ENCODE data around the gene NPAS3. TPM values are rescaled to one million over a fixed set of nuclear protein-coding genes. Genes with fewer than 3 reads are reported as not detected.

The NPAS3 gene
- polyA plus RNA-seq, 4 donors: 0.30 to 0.81 (median 0.62) TPM; not detected in 1

DNA sequence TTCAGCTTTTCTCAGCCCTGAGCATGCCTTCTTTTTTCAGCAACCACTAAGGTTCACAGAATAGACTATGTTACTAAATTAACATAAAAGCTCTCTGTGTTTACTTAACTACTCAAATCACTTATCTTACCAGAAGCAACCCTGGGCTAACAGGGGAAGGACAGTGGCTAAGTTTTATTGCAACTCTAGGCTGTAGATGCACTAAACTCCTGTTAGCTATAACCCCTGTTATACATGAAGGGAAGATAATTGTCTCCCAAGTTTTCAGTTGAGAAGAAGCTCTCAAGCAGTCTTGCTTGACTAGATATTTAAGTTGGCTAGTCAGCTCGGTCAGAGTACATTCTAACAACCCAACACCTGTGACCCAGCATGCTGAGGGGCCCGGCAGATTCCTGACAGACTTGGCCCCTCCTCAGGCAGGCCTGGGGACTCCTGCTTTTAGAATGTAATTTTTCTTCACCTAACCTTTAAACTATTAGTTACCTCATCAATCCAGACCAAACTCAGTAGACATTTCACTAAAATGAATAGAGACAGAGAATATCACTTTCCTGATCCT lies 547.7 kb downstream of the NPAS3 start:
- no peaks in the 10 kb centered on the region for H3K36me3 ChIP-seq (ENCODE audit: control insufficient read depth in 3 of 3, insufficient read depth in 2 of 3, low read depth in 1 of 3, low read length in 3 of 3)
- no peaks in the 10 kb centered on the region for H3K4me1 ChIP-seq (ENCODE audit: control insufficient read depth in 3 of 3, insufficient read depth in 2 of 3, low read depth in 1 of 3, low read length in 2 of 3)
- FAIRE-seq: no peak
- peaks cover 0 to 4% (median 0%) of the 10 kb centered on the region in 3 donors for H3K27me3 ChIP-seq (ENCODE audit: control insufficient read depth in 3 of 3, insufficient read depth in 3 of 3, low read length in 3 of 3)
- H3K4me3 ChIP-seq (ENCODE audit: low read depth in 1 of 3, low read length in 3 of 3): no peak overlapping the region
- no peak for DNase-seq
- 56 to 72% (median 71%) methylated on average over 2 of the region's 2 CpGs for WGBS, 3 donors
- H3K9me3 ChIP-seq (ENCODE audit: control insufficient read depth in 2 of 2, insufficient read depth in 1 of 2, low read depth in 1 of 2, low read length in 1 of 2): no peaks in the 10 kb centered on the region
- H3K27ac ChIP-seq (ENCODE audit: low read depth in 1 of 3, low read length in 2 of 3): no peak overlapping the region

DNA sequence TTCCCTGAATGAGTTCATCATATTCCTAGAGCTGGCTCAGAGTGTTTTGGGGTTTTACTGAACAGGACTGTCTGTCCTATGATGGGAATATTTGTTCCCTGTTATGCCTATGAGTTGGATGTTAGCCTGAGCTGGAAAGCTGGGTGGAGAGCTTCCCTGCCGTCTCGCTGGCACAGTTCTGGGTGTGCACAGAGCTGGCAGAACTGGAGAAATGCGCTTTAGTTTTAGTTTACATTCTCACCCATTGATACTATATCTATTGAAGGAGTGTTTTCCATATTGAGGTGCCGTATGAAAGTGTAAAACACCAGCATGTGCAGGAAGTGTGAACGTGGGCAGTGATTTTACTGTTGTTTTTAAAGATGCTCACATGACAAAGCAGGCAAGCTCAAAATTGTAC lies 549.9 kb downstream of the NPAS3 start:
- FAIRE-seq (no peak), DNase-seq (no peak)
- no peaks in the 10 kb centered on the region for H3K36me3 ChIP-seq (ENCODE audit: control insufficient read depth in 3 of 3, insufficient read depth in 2 of 3, low read depth in 1 of 3, low read length in 3 of 3)
- H3K4me1 ChIP-seq (ENCODE audit: control insufficient read depth in 3 of 3, insufficient read depth in 2 of 3, low read depth in 1 of 3, low read length in 2 of 3): no peaks in the 10 kb centered on the region
- WGBS, 3 donors: 78 to 82% (median 80%) methylated on average over 5 of the region's 5 CpGs
- no peak overlapping the region for H3K27ac ChIP-seq (ENCODE audit: low read depth in 1 of 3, low read length in 2 of 3)
- no peak overlapping the region for H3K4me3 ChIP-seq (ENCODE audit: low read depth in 1 of 3, low read length in 3 of 3)
- H3K27me3 ChIP-seq (ENCODE audit: control insufficient read depth in 3 of 3, insufficient read depth in 3 of 3, low read length in 3 of 3): peaks cover 0 to 4% (median 0%) of the 10 kb centered on the region in 3 donors
- H3K9me3 ChIP-seq (ENCODE audit: control insufficient read depth in 2 of 2, insufficient read depth in 1 of 2, low read depth in 1 of 2, low read length in 1 of 2): no peaks in the 10 kb centered on the region

DNA sequence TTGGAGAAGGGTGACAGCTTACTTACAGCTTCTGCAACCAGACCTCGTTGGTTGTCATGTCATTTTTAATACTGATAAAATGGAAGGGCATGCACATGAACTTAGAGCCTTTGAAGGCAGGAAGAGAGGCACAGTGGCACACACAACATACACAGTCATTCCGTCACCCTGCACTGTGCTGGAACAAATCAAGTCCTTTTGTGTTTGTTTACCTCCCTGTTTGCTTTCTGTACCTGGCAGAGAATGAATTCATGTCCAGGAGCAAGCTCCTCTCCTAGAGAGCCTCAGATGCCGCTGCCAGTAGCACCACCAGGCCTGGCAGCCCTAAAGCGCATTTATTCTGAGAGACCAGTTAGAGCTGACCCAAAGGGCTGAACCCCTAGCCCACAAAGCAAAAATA lies 551.9 kb downstream of the NPAS3 start:
- 74 to 81% (median 79%) methylated on average over 4 of the region's 4 CpGs for WGBS, 3 donors
- H3K4me1 ChIP-seq (ENCODE audit: control insufficient read depth in 3 of 3, insufficient read depth in 2 of 3, low read depth in 1 of 3, low read length in 2 of 3): no peaks in the 10 kb centered on the region
- no peak for DNase-seq
- H3K36me3 ChIP-seq (ENCODE audit: control insufficient read depth in 3 of 3, insufficient read depth in 2 of 3, low read depth in 1 of 3, low read length in 3 of 3): no peaks in the 10 kb centered on the region
- H3K4me3 ChIP-seq (ENCODE audit: low read depth in 1 of 3, low read length in 3 of 3): no peak overlapping the region
- H3K9me3 ChIP-seq (ENCODE audit: control insufficient read depth in 2 of 2, insufficient read depth in 1 of 2, low read depth in 1 of 2, low read length in 1 of 2): no peaks in the 10 kb centered on the region
- peaks cover 0 to 3% (median 0%) of the 10 kb centered on the region in 3 donors for H3K27me3 ChIP-seq (ENCODE audit: control insufficient read depth in 3 of 3, insufficient read depth in 3 of 3, low read length in 3 of 3)
- no peak for FAIRE-seq
- H3K27ac ChIP-seq (ENCODE audit: low read depth in 1 of 3, low read length in 2 of 3): no peak overlapping the region

DNA sequence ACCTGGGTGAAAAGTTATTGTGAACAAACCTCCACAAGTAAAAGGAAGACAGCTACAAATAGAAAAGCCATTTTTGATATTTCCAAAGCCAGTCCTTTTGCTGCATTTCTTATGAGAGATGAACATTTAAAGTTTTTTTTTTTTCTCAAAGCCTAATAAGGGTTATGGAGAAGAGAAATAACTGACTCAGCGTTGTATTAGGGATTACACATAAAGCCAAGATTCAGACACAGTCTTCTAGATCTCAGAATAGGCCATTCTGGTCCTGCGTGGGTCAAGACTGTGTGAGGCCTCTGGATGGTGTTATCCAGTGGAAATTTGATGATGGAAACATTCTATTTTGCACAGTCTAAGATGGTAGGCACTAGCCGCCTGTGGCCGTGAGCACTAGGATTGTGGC lies 552.4 kb downstream of the NPAS3 start:
- FAIRE-seq: no peak
- 89 to 95% (median 89%) methylated on average over 4 of the region's 4 CpGs for WGBS, 3 donors
- Histone ChIP-seq H3K36me3 (ENCODE audit: control insufficient read depth in 3 of 3, insufficient read depth in 2 of 3, low read depth in 1 of 3, low read length in 3 of 3) (no peaks in the 10 kb centered on the region), H3K9me3 (ENCODE audit: control insufficient read depth in 2 of 2, insufficient read depth in 1 of 2, low read depth in 1 of 2, low read length in 1 of 2) (no peaks in the 10 kb centered on the region), H3K27ac (ENCODE audit: low read depth in 1 of 3, low read length in 2 of 3) (no peak overlapping the region), H3K4me3 (ENCODE audit: low read depth in 1 of 3, low read length in 3 of 3) (no peak overlapping the region), H3K4me1 (ENCODE audit: control insufficient read depth in 3 of 3, insufficient read depth in 2 of 3, low read depth in 1 of 3, low read length in 2 of 3) (no peaks in the 10 kb centered on the region), H3K27me3 (ENCODE audit: control insufficient read depth in 3 of 3, insufficient read depth in 3 of 3, low read length in 3 of 3) (peaks cover 0 to 3% (median 0%) of the 10 kb centered on the region in 3 donors)
- no peak for DNase-seq

DNA sequence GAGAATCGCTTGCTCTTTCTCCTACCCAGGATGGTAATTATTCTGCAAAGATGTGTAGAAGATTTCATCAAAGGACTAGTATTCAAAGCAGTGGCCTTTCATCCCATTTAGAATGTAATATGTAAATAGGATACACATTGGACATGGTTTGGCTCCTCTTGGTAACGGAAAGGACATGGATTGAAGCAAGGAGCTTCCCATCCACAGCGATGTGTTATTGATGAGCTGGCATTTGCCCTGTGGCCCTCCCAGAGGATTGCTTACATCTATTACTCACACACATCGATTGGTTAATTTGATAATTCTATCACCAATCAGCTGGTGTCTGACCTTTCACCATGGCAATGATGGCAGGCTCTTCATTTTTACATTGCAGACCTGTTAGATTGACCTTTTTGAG lies 553.8 kb downstream of the NPAS3 start:
- Histone ChIP-seq H3K27ac (ENCODE audit: low read depth in 1 of 3, low read length in 2 of 3) (no peak overlapping the region), H3K4me1 (ENCODE audit: control insufficient read depth in 3 of 3, insufficient read depth in 2 of 3, low read depth in 1 of 3, low read length in 2 of 3) (no peaks in the 10 kb centered on the region), H3K4me3 (ENCODE audit: low read depth in 1 of 3, low read length in 3 of 3) (no peak overlapping the region), H3K27me3 (ENCODE audit: control insufficient read depth in 3 of 3, insufficient read depth in 3 of 3, low read length in 3 of 3) (peaks cover 0 to 3% (median 0%) of the 10 kb centered on the region in 3 donors), H3K9me3 (ENCODE audit: control insufficient read depth in 2 of 2, insufficient read depth in 1 of 2, low read depth in 1 of 2, low read length in 1 of 2) (no peaks in the 10 kb centered on the region), H3K36me3 (ENCODE audit: control insufficient read depth in 3 of 3, insufficient read depth in 2 of 3, low read depth in 1 of 3, low read length in 3 of 3) (no peaks in the 10 kb centered on the region)
- DNase-seq (no peak), FAIRE-seq (no peak)
- WGBS, 3 donors: 79 to 84% (median 82%) methylated on average over 4 of the region's 4 CpGs

DNA sequence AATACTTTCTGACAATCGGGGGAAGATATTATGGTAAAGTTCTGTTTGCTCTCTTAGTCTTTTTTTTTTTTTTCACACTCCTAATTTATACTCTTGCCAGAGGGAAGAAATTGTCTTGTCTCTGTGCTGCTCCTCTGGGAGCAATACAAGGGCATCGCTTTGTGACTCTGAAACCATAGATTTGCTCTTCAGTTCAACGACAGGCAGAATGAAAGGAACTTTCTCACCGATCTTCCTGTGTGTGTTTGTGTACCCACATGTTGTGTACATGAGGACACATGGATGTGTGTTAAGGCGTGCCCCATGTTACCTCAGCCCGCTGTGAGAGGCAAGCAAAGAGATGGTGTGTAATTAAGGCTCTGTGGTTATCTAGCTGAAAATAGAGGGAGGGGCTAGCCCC lies 554.6 kb downstream of the NPAS3 start:
- H3K4me3 ChIP-seq (ENCODE audit: low read depth in 1 of 3, low read length in 3 of 3): no peak overlapping the region
- H3K9me3 ChIP-seq (ENCODE audit: control insufficient read depth in 2 of 2, insufficient read depth in 1 of 2, low read depth in 1 of 2, low read length in 1 of 2): no peaks in the 10 kb centered on the region
- H3K27me3 ChIP-seq (ENCODE audit: control insufficient read depth in 3 of 3, insufficient read depth in 3 of 3, low read length in 3 of 3): peaks cover 0 to 3% (median 0%) of the 10 kb centered on the region in 3 donors
- WGBS, 3 donors: 71 to 80% (median 75%) methylated on average over 6 of the region's 6 CpGs
- DNase-seq: no peak
- FAIRE-seq: no peak
- no peaks in the 10 kb centered on the region for H3K4me1 ChIP-seq (ENCODE audit: control insufficient read depth in 3 of 3, insufficient read depth in 2 of 3, low read depth in 1 of 3, low read length in 2 of 3)
- H3K27ac ChIP-seq (ENCODE audit: low read depth in 1 of 3, low read length in 2 of 3): no peak overlapping the region
- no peaks in the 10 kb centered on the region for H3K36me3 ChIP-seq (ENCODE audit: control insufficient read depth in 3 of 3, insufficient read depth in 2 of 3, low read depth in 1 of 3, low read length in 3 of 3)

DNA sequence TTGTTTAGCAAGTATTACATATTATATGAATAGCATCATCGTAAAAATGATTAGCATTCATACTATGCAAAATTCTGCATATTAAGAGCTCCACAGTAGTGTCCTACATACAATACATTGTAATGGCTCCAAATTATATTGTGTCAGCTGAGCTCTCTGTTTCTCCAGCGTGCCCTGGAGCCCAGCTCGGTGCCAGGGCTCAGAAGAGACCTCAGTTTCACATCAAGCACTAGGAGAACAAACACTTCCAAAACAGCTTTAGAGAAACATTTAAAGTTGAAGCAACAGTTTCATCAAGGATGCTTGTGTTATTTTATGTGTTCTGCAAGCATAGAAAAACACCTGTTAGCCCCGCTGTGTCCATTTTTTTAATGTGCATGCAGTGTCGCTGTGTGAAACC lies 555.3 kb downstream of the NPAS3 start:
- peaks cover 0 to 3% (median 0%) of the 10 kb centered on the region in 3 donors for H3K27me3 ChIP-seq (ENCODE audit: control insufficient read depth in 3 of 3, insufficient read depth in 3 of 3, low read length in 3 of 3)
- H3K9me3 ChIP-seq (ENCODE audit: control insufficient read depth in 2 of 2, insufficient read depth in 1 of 2, low read depth in 1 of 2, low read length in 1 of 2): no peaks in the 10 kb centered on the region
- WGBS, 3 donors: 87 to 91% (median 88%) methylated on average over 5 of the region's 5 CpGs
- no peak overlapping the region for H3K4me3 ChIP-seq (ENCODE audit: low read depth in 1 of 3, low read length in 3 of 3)
- DNase-seq (no peak), FAIRE-seq (no peak)
- H3K27ac ChIP-seq (ENCODE audit: low read depth in 1 of 3, low read length in 2 of 3): no peak overlapping the region
- no peaks in the 10 kb centered on the region for H3K4me1 ChIP-seq (ENCODE audit: control insufficient read depth in 3 of 3, insufficient read depth in 2 of 3, low read depth in 1 of 3, low read length in 2 of 3)
- H3K36me3 ChIP-seq (ENCODE audit: control insufficient read depth in 3 of 3, insufficient read depth in 2 of 3, low read depth in 1 of 3, low read length in 3 of 3): no peaks in the 10 kb centered on the region

DNA sequence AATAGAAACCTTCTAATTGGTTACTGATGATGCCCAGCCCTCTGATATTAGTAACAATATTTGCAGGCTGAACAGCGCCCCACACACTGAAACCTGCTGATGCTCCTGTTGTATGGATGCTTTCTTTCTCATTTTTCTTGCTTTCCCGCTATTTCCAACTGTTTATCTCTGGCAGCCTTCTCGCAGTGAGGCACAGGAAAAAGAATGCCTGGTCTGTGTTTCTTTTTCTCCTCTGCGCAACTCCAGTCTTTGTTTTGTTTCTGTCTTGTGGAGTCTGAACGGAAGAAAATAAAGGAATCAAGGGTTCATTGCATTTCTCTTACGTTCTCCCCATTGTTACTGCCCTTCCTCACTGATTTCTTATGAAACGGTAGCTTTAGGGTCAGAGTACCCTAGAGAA lies 561.0 kb downstream of the NPAS3 start:
- Histone ChIP-seq H3K4me1 (ENCODE audit: control insufficient read depth in 3 of 3, insufficient read depth in 2 of 3, low read depth in 1 of 3, low read length in 2 of 3) (no peaks in the 10 kb centered on the region), H3K36me3 (ENCODE audit: control insufficient read depth in 3 of 3, insufficient read depth in 2 of 3, low read depth in 1 of 3, low read length in 3 of 3) (no peaks in the 10 kb centered on the region), H3K27me3 (ENCODE audit: control insufficient read depth in 3 of 3, insufficient read depth in 3 of 3, low read length in 3 of 3) (peaks cover 0 to 4% (median 0%) of the 10 kb centered on the region in 3 donors), H3K4me3 (ENCODE audit: low read depth in 1 of 3, low read length in 3 of 3) (no peak overlapping the region), H3K27ac (ENCODE audit: low read depth in 1 of 3, low read length in 2 of 3) (no peak overlapping the region), H3K9me3 (ENCODE audit: control insufficient read depth in 2 of 2, insufficient read depth in 1 of 2, low read depth in 1 of 2, low read length in 1 of 2) (no peaks in the 10 kb centered on the region)
- DNase-seq (no peak), FAIRE-seq (no peak)
- 62 to 88% (median 82%) methylated on average over 7 of the region's 7 CpGs for WGBS, 3 donors
